Heart right ventricle (tissue), 16 donors: ENCODE results near the gene MR1. TPM values are rescaled to one million over a fixed set of nuclear protein-coding genes. Genes with fewer than 3 reads are reported as not detected.

Source experiments
- ATAC-seq, 8 donors: fragments of 200-7000 bp; cut with Tn5 transposase; one replicate each; pipeline ENCODE4 v1.9.1; 2020; ENCODE audit warnings: mild to moderate bottlenecking in 8 of 8, moderate library complexity in 8 of 8, moderate number of reproducible peaks in 1 of 8
- DNase-seq, 2 donors: peaks; one replicate each; pipeline ENCODE4 v3.0.0-alpha.2; 2020
- H3K27ac ChIP-seq, 10 donors: fragments of 200-600 bp; sonication (generic) in 2 of 10; one replicate each; pipeline versions ENCODE4 v1.5.0 to v1.8.0; 2020 to 2022; ENCODE audit warnings: mild to moderate bottlenecking in 3 of 10
- H3K27me3 ChIP-seq, 7 donors: fragments of 200-600 bp; one replicate each; pipeline ENCODE4 v1.8.0; 2021 to 2022; ENCODE audit warnings: mild to moderate bottlenecking in 2 of 7
- H3K36me3 ChIP-seq, 9 donors: fragments of 200-600 bp; sonication (generic) in 1 of 9; one replicate each; pipeline versions ENCODE4 v1.5.0 to v1.8.0; 2020 to 2022; ENCODE audit warnings: mild to moderate bottlenecking in 2 of 9
- H3K4me1 ChIP-seq, 9 donors: fragments of 200-600 bp; sonication (generic) in 1 of 9; one replicate each; pipeline versions ENCODE4 v1.5.0 to v1.8.0; 2020 to 2022; ENCODE audit warnings: mild to moderate bottlenecking in 4 of 9
- H3K4me3 ChIP-seq, 10 donors: fragments of 200-600 bp; sonication (generic) in 2 of 10; one replicate each; pipeline versions ENCODE4 v1.5.0 to v1.8.0; 2020 to 2022; ENCODE audit warnings: mild to moderate bottlenecking in 7 of 10, moderate library complexity in 2 of 10
- H3K9me3 ChIP-seq, 11 donors: fragments of 200-600 bp in 10 of 11; sonication (generic) in 2 of 11; one replicate each; pipeline versions ENCODE4 v1.5.0 to v1.8.0; 2013 to 2022; ENCODE audit warnings: mild to moderate bottlenecking in 2 of 11, control low read depth in 1 of 11, moderate library complexity in 1 of 11
- WGBS, 2 donors: extraction: QIAGEN DNeasy Blood & Tissue Kit; methylation state at CpG; one replicate each; pipeline ENCODE4 v1.1.7; 2013; ENCODE audit warnings: inconsistent platforms in 1 of 2; 5-methylcytosine and 5-hydroxymethylcytosine counted together
- intact Hi-C, 10 donors: fragments of 100-400 bp; cut with DNase I; formaldehyde crosslinking; loops; one replicate each; pipeline versions ENCODE4 v1.11.1 to v1.14.2; 2022
- polyA plus RNA-seq, 2 donors: library from polyadenylated mRNA; stranded (reverse); fragments of 200-250 nt; gene quantifications; one replicate each; pipeline ENCODE4 v1.2.3, GENCODE V29; 2013
- total RNA-seq, 10 donors: library from RNA; stranded (reverse); fragmentation: NEBNext Ultra II Directional in 3 of 10; extraction: Animal tissue kit (Norgen Biotek cat#: 25700) in 3 of 10; gene quantifications; one replicate each; pipeline versions ENCODE4 v1.2.1 to v1.2.4, GENCODE V29; 2021 to 2023
- TF ChIP-seq, protein P1 (sequence below), 9 donors: fragments of 200-600 bp; sonication (generic) in 2 of 9; IDR thresholded peaks; one replicate each; pipeline versions ENCODE4 v1.5.0 to v1.8.0; 2021 to 2022; ENCODE audit warnings: antibody characterized with exemption in 9 of 9, mild to moderate bottlenecking in 5 of 9, moderate library complexity in 1 of 9
- donor health status: Arrhythmogenic right ventricular cardiomyopathy.
- donor health status: ischemic (EF 13 %, LVEDD 7.1; RV severe dilation, severe dysfunction).
- donor health status: healthy with polysubstance abuse.
- donor health status: DM: no; HTN: yes; CAD: no.
- donor health status: DM: no; HTN: no; CAD: no.
- donor health status: ischemic (EF 25% LVEDD 6.9; RV normal size, moderate dysfunction).
- donor health status: ischemic (EF 25% LVEDD 5.7; RV mildly dilated, moderate dysfunction).
- donor health status: healthy.
- donor health status: DM: yes; HTN: yes; CAD: no.
- donor health status: Ischemic cardiomyopathy.
- donor health status: ischemic (EF 35%, LVEDD 5.7; RV mildly dilated, moderate dysfunction).
- donor health status: nonischemic (EF 11% LVEDD 7.7; RV severe dilation, severe dysfunction).
- donor health status: DM: yes; HTN: yes; CAD: no.
- donor health status: PGD.
- donor health status: ischemic (EF 29% LVEDD 5.4; RV normal size, mild dysfunction).
- donor health status: nonischemic (EF 23%, LVEDD 6.1; RV moderate dilation, normal function).

The MR1 gene
- total and polyA plus RNA-seq, 12 donors, result 0.88 to 8.2 (median 2.7) TPM

DNA sequence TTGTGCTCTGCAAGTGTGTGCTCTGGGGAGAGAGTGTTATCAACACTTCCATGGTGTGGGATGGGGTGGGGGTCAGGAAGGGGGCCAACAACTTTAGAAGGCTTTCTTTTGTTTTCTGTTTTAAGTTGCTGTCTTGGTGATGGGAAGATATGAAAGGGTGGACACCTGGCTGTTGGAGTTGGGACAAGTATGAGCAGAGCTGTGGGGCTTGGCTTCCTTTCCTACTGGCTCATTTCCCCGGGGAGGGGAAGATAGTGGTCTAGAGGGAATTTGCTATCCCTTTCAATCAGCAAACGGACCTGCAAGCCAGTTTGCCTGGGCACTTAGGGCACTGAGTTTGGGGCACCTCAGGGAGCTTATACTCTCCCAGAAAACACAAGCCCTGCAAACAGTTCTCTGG, 73.9 kb downstream of the MR1 start:
- ATAC-seq (no peak), DNase-seq (no peak)
- Histone ChIP-seq H3K27me3 (no peaks in the 10 kb centered on the region), H3K4me3 (no peak overlapping the region), H3K9me3 (no peaks in the 10 kb centered on the region), H3K36me3 (no peaks in the 10 kb centered on the region), H3K27ac (peak overlapping the region in 3 of 10 donors; percentile 40 to 97 (median 50)), H3K4me1 (peaks cover 8 to 65% (median 52%) of the 10 kb centered on the region in 9 donors)
- intact Hi-C loops, result loop anchor here in 2 of 10 donors (2.0 to 5.0 kb wide), 2 partner anchors 17 to 35 kb away; no protein-coding TSS in a partner anchor
- TF ChIP-seq, protein P1, sequence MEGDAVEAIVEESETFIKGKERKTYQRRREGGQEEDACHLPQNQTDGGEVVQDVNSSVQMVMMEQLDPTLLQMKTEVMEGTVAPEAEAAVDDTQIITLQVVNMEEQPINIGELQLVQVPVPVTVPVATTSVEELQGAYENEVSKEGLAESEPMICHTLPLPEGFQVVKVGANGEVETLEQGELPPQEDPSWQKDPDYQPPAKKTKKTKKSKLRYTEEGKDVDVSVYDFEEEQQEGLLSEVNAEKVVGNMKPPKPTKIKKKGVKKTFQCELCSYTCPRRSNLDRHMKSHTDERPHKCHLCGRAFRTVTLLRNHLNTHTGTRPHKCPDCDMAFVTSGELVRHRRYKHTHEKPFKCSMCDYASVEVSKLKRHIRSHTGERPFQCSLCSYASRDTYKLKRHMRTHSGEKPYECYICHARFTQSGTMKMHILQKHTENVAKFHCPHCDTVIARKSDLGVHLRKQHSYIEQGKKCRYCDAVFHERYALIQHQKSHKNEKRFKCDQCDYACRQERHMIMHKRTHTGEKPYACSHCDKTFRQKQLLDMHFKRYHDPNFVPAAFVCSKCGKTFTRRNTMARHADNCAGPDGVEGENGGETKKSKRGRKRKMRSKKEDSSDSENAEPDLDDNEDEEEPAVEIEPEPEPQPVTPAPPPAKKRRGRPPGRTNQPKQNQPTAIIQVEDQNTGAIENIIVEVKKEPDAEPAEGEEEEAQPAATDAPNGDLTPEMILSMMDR (IDR thresholded peaks at IDR 0.05), result no peak
- WGBS, 2 donors, result 8 to 12% methylated on average over 2 of the region's 2 CpGs

DNA sequence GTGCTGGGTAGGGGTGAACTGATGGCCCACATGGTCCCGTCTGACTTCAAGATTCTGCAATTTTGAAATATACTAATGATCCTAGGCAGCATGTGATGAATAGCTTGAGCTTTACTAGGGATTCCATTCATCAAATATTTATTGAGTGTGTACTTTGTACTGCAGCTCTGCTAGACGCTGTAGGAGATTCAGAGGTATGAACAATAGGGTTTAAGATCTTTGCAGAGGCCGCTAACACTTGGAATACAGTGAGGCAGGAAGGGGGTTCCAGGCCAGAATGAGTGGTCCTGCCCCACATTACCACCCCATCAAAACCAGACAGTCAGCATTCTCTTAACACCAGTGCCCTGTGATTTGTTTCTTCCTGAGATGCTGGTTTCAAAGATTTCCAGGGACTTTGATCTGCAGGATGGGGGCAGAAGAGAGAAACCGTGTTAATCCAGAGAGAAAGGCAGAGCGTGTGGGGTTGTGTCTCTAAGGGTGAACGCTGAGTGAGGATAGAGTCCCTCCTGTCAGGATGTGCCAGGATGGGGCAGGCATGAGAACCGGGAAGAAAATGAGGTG, 74.6 kb downstream of the MR1 start:
- 85% methylated on average over 7 of the region's 7 CpGs for WGBS, 2 donors
- DNase-seq (no peak), ATAC-seq (no peak)
- Histone ChIP-seq H3K27me3 (no peaks in the 10 kb centered on the region), H3K27ac (no peak overlapping the region), H3K9me3 (no peaks in the 10 kb centered on the region), H3K36me3 (no peaks in the 10 kb centered on the region), H3K4me1 (peaks cover 14 to 67% (median 54%) of the 10 kb centered on the region in 9 donors), H3K4me3 (no peak overlapping the region)
- TF ChIP-seq, protein P1 (IDR thresholded peaks at IDR 0.05), result no peak
- intact Hi-C loops, result loop anchor here in 1 of 10 donors (5.0 kb wide), 1 partner anchor 34 kb away; no protein-coding TSS in a partner anchor

- intact Hi-C loops, result no loop called here
Observed at GRCh38 chr1:181110013-181110412, 76.2 kb downstream of the MR1 start.

More at GRCh38 chr1:181110013-181110412, 76.2 kb downstream of the MR1 start:
- Histone ChIP-seq H3K4me3 (no peak overlapping the region), H3K27ac (no peak overlapping the region), H3K36me3 (no peaks in the 10 kb centered on the region), H3K4me1 (peaks cover 14 to 56% (median 47%) of the 10 kb centered on the region in 9 donors), H3K9me3 (no peaks in the 10 kb centered on the region), H3K27me3 (no peaks in the 10 kb centered on the region)
- WGBS, 2 donors, result 93 to 94% methylated on average over 2 of the region's 2 CpGs
- DNase-seq, result no peak
- TF ChIP-seq, protein P1 (IDR thresholded peaks at IDR 0.05), result no peak
- no peak for ATAC-seq

Other genes starting within 250 kb of the MR1 start
- gene KIAA1614, start 121.1 kb upstream of the MR1 start, total RNA-seq, result 10 to 100 TPM in 1 of 10 donors, 1 to 10 TPM in 9; 4.7 to 13.6 (median 6.4) TPM
- 1 to 10 TPM; 5.0 to 7.3 TPM for gene KIAA1614, start 121.1 kb upstream of the MR1 start, polyA plus RNA-seq
- 10 to 100 TPM in 1 of 10 donors, 1 to 10 TPM in 9; 5.3 to 10.0 (median 7.0) TPM for gene STX6, start 11.1 kb upstream of the MR1 start, total RNA-seq
- 1 to 10 TPM; 4.8 TPM for gene STX6, start 11.1 kb upstream of the MR1 start, polyA plus RNA-seq
- gene IER5, start 54.7 kb downstream of the MR1 start, total RNA-seq, result 10 to 100 TPM; 10.7 to 87.5 (median 18.7) TPM
- gene IER5, start 54.7 kb downstream of the MR1 start, polyA plus RNA-seq, result 10 to 100 TPM; 16.3 to 21.7 TPM